K562 (cell line): ENCODE data around the gene RHOC. TPM values are rescaled to one million over a fixed set of nuclear protein-coding genes. Genes with fewer than 3 reads are reported as not detected.

Experiments
- BCLAF1 ChIP-seq, 2 experiments: fragments of 450-650 bp in 1 of 2; IDR thresholded peaks; 2 replicates each; pipeline ENCODE4 v1.6.1; 2011 to 2017; ENCODE audit warnings: low read depth in 2 of 2, antibody characterized with exemption in 1 of 2, borderline replicate concordance in 1 of 2, low read length in 1 of 2, mild to moderate bottlenecking in 1 of 2, mixed read lengths in 1 of 2; ENCODE audit not compliant: control insufficient read depth in 1 of 2
- BRF2 ChIP-seq: IDR thresholded peaks from 3 replicates; pipeline ENCODE4 v1.6.1; 2011; ENCODE audit warnings: borderline replicate concordance, mild to moderate bottlenecking; ENCODE audit not compliant: insufficient read length, insufficient read depth
- CBX5 ChIP-seq: IDR thresholded peaks from 2 replicates; pipeline ENCODE4 v1.6.1; 2014; ENCODE audit warnings: low read depth, borderline replicate concordance
- CHD2 ChIP-seq: IDR thresholded peaks from 2 replicates; pipeline ENCODE4 v1.6.1; 2011; ENCODE audit warnings: low read depth, low read length
- FOXO4 ChIP-seq: fragments of 450-650 bp; formaldehyde crosslinking; IDR thresholded peaks from 2 replicates; pipeline ENCODE4 v1.4.0; 2020; ENCODE audit warnings: mild to moderate bottlenecking, moderate library complexity
- HOXB6 ChIP-seq: fragments of 250-450 bp; sonication (Bioruptor Pico); IDR thresholded peaks from 2 replicates; pipeline ENCODE4 v1.5.1; 2022; ENCODE audit warnings: mild to moderate bottlenecking, borderline replicate concordance
- JUNB ChIP-seq: fragments of 450-650 bp; formaldehyde crosslinking; conservative IDR thresholded peaks from 2 replicates; pipeline ENCODE4 v1.4.0; 2020; ENCODE audit warnings: mild to moderate bottlenecking
- MYNN ChIP-seq, 2 experiments: sonication (generic); formaldehyde crosslinking in 1 of 2; IDR thresholded peaks; 2 replicates each; pipeline versions ENCODE4 v1.5.0 to v1.6.1; 2016 to 2020; ENCODE audit warnings: antibody characterized with exemption in 1 of 2, missing genetic modification reagents in 1 of 2
- SREBF1 ChIP-seq: fragments of 150-350 bp; IDR thresholded peaks from 2 replicates; pipeline ENCODE4 v1.6.1; 2014; ENCODE audit warnings: antibody characterized with exemption, low read depth, low read length, borderline replicate concordance
- STAT5B ChIP-seq: fragments of 250-450 bp; sonication (Bioruptor Pico); IDR thresholded peaks from 2 replicates; pipeline ENCODE4 v1.8.0; 2021; ENCODE audit warnings: mild to moderate bottlenecking, inconsistent platforms
- TGIF2 ChIP-seq: sonication (generic); formaldehyde crosslinking; IDR thresholded peaks from 2 replicates; pipeline ENCODE4 v1.8.1; 2022; ENCODE audit warnings: mild to moderate bottlenecking, missing genetic modification reagents, moderate library complexity
- ZBTB34 ChIP-seq: fragments of 250-450 bp; sonication (Bioruptor Pico); IDR thresholded peaks from 2 replicates; pipeline ENCODE4 v1.8.0; 2021; ENCODE audit warnings: mild to moderate bottlenecking, moderate library complexity
- ZBTB49 ChIP-seq: sonication (generic); formaldehyde crosslinking; IDR thresholded peaks from 2 replicates; pipeline ENCODE4 v1.8.0; 2022; ENCODE audit warnings: missing genetic modification reagents, mild to moderate bottlenecking, borderline replicate concordance
- ZNF197 ChIP-seq: fragments of 200-800 bp; sonication (Bioruptor generic); IDR thresholded peaks from 2 replicates; pipeline ENCODE4 v1.6.1; 2016; ENCODE audit warnings: low read depth, missing genetic modification characterization, missing compliant biosample characterization
- ZNF561 ChIP-seq: fragments of 450-650 bp; formaldehyde crosslinking; conservative IDR thresholded peaks from 2 replicates; pipeline ENCODE4 v1.4.0; 2020; ENCODE audit warnings: mild to moderate bottlenecking, moderate library complexity
- ZNF586 ChIP-seq: fragments of 450-650 bp; formaldehyde crosslinking; conservative IDR thresholded peaks from 2 replicates; pipeline ENCODE4 v1.4.0; 2020; ENCODE audit warnings: mild to moderate bottlenecking, moderate library complexity
- ZNF77 ChIP-seq: fragments of 250-450 bp; sonication (Bioruptor Pico); IDR thresholded peaks from 2 replicates; pipeline ENCODE4 v1.5.0; 2020
- polyA plus RNA-seq, 8 experiments: library from polyadenylated mRNA; depleted of rRNA in 4 of 8; stranded (reverse) in 5 of 8; unstranded in 3 of 8; fragments of >200 nt; fragmentation: Nextera tagmentation in 2 of 8; fragmentation: Illumina TruSeq in 1 of 8; extraction: Ambion mirVana in 2 of 8; extraction: Trizol in 1 of 8; gene quantifications; 2 replicates each; pipeline versions ENCODE4 v1.2.1 to v1.2.3, GENCODE V29; 2011 to 2014; ENCODE audit warnings: inconsistent platforms in 1 of 8, missing spikeins in 1 of 8
- total RNA-seq, 7 experiments: library from RNA; depleted of rRNA in 6 of 7; stranded (reverse); fragments of >200 nt in 6 of 7; fragmentation: Illumina TruSeq in 2 of 7; extraction: Trizol in 2 of 7; gene quantifications; 2 replicates each; pipeline versions ENCODE4 v1.2.1 to v1.2.3, GENCODE V29; 2011 to 2021; ENCODE audit warnings: low replicate concordance in 1 of 7

The RHOC gene
- total and polyA plus RNA-seq, 9 of the 15 experiments (the other 6 are each of a cell fraction or from before 2014, with no cell fraction given) = 35.2 to 364 (median 204) TPM

- TF ChIP-seq BCLAF1 (IDR thresholded peaks at IDR 0.05; ENCODE audit: borderline replicate concordance in 1 of 2, control insufficient read depth in 1 of 2, low read depth in 2 of 2, low read length in 1 of 2) = 0 out of 4 replicates have a peak, but pooled peaks of 1 of the 2 experiments have one; percentile 16
- 0 out of 2 replicates have a peak, but pooled peaks have one; percentile 15 for TF ChIP-seq SREBF1
- TF ChIP-seq ZBTB34 (CRISPR knock-in tag) = no peak
- no peak for TF ChIP-seq ZNF197
- TF ChIP-seq JUNB (CRISPR knock-in tag) = no peak
- TF ChIP-seq FOXO4 = no peak
- TF ChIP-seq STAT5B = no peak
- TF ChIP-seq HOXB6 (CRISPR knock-in tag) = no peak
- no peak; the same call in 1 of the 2 replicates for TF ChIP-seq MYNN (IDR thresholded peaks at IDR 0.05)
- no peak for TF ChIP-seq MYNN (CRISPR knock-in tag; IDR thresholded peaks at IDR 0.05)
- no peak for TF ChIP-seq ZNF77 (CRISPR knock-in tag)
- no peak for TF ChIP-seq ZBTB49 (CRISPR knock-in tag)
- TF ChIP-seq ZNF561 (CRISPR knock-in tag) = no peak
- TF ChIP-seq CHD2 = peak; percentile 90
- no peak for TF ChIP-seq CBX5
- TF ChIP-seq ZNF586 (CRISPR knock-in tag) = no peak
- TF ChIP-seq TGIF2 (CRISPR knock-in tag) = peak; percentile 61; the same call in 1 of the 2 replicates
- no peak for TF ChIP-seq BRF2
Measured at GRCh38 chr1:112707221-112708001, 484 bp upstream of the RHOC start (continued).
